SU-DHL-6 (cell line): ENCODE data around the gene ATP2B1.

ENCODE experiments used
- H2AFZ ChIP-seq: fragments of 200-600 bp; sonication (generic); 2 replicates; pipeline ENCODE4 v1.6.1; 2014; ENCODE audit warnings: low read depth, mild to moderate bottlenecking, moderate library complexity, mixed read lengths, antibody characterized with exemption, low read length; ENCODE audit not compliant: severe bottlenecking
- H3F3A ChIP-seq: fragments of 200-600 bp; shearing (Covaris generic); 2 replicates; pipeline ENCODE4 v1.6.0; 2016; ENCODE audit warnings: antibody characterized with exemption, mild to moderate bottlenecking; ENCODE audit not compliant: insufficient read depth
- H3K27ac ChIP-seq: fragments of 200-600 bp; sonication (generic); 2 replicates; pipeline ENCODE4 v1.5.1; 2016; ENCODE audit warnings: low read depth, mild to moderate bottlenecking, low read length, moderate library complexity, mixed read lengths
- H3K27me3 ChIP-seq: fragments of 200-600 bp; sonication (generic), shearing (Covaris generic); 2 replicates; pipeline ENCODE4 v1.6.0; 2014; ENCODE audit warnings: mild to moderate bottlenecking, low read length
- H3K36me3 ChIP-seq: fragments of 200-600 bp; sonication (generic); 2 replicates; pipeline ENCODE4 v1.6.1; 2014; ENCODE audit warnings: mild to moderate bottlenecking, low read length, mixed read lengths
- H3K4me2 ChIP-seq: fragments of 300-600, 200-600 bp; shearing (Covaris generic), sonication (generic); 2 replicates; pipeline ENCODE4 v1.6.0; 2014; ENCODE audit warnings: low read length, low read depth, mild to moderate bottlenecking; ENCODE audit not compliant: poor library complexity, severe bottlenecking
- H3K4me3 ChIP-seq: fragments of 200-600 bp; sonication (generic); 2 replicates; pipeline ENCODE4 v1.5.1; 2014; ENCODE audit warnings: antibody characterized with exemption, low read length, mild to moderate bottlenecking, mixed read lengths; ENCODE audit not compliant: insufficient read depth, poor library complexity, severe bottlenecking
- H3K79me2 ChIP-seq: fragments of 200-600 bp; sonication (generic); 2 replicates; pipeline ENCODE4 v1.6.1; 2014; ENCODE audit warnings: mild to moderate bottlenecking, low read length, moderate library complexity; ENCODE audit not compliant: insufficient read depth
- H3K9ac ChIP-seq: fragments of 200-600 bp; sonication (generic); 2 replicates; pipeline ENCODE4 v1.7.0; 2014; ENCODE audit warnings: mild to moderate bottlenecking, low read length
- H3K9me2 ChIP-seq: fragments of 200-600 bp; sonication (generic); replicated peaks from 2 replicates; pipeline ENCODE4 v1.6.1; 2014; ENCODE audit warnings: low read length; ENCODE audit not compliant: insufficient read depth
- H3K9me3 ChIP-seq: fragments of 200-600 bp; sonication (generic); 2 replicates; pipeline ENCODE4 v1.6.1; 2014; ENCODE audit warnings: low read length, mixed read lengths; ENCODE audit not compliant: insufficient read depth
- H4K20me1 ChIP-seq: fragments of 200-600 bp; sonication (generic); 2 replicates; pipeline ENCODE4 v1.6.1; 2014; ENCODE audit warnings: low read depth, mild to moderate bottlenecking, antibody characterized with exemption, low read length, moderate library complexity, mixed read lengths
- EZH2phosphoT487 ChIP-seq: fragments of 200-600 bp; sonication (generic), shearing (Covaris generic); conservative IDR thresholded peaks from 2 replicates; pipeline ENCODE4 v1.6.1; 2018; ENCODE audit warnings: mild to moderate bottlenecking, antibody characterized with exemption, low read length, moderate library complexity, mixed read lengths
- TF ChIP-seq, protein P1 (sequence below): fragments of 200-600 bp; sonication (generic); IDR thresholded peaks from one replicate; pipeline ENCODE4 v1.5.1; 2017; ENCODE audit warnings: antibody characterized with exemption, mild to moderate bottlenecking, low read length, moderate library complexity; ENCODE audit not compliant: insufficient read depth, poor library complexity, severe bottlenecking

Gene ATP2B1

DNA sequence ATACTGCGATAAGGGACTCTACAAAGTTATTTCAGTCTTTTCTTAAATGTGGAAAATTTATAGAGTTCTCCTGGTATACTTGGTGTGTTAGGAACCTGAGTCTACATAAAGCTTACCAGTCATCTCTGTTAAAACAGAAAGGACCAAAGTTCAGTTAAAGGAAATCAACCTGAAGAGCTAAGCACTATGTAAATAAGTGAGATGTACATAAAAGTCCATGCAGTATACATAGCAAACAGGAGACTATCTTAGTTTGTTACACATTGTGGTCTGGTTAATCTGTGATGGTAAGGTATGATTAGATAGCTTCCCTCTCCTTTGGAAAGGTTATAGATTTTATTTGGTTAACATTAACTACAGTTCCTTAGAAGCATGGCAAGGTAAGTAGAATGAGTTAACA lies 75.9 kb downstream of the ATP2B1 start:
- Histone ChIP-seq H3K9me2 (no peaks in the 10 kb centered on the region), H3K36me3 (peaks cover 37% of the 10 kb centered on the region), H2AFZ (no peak overlapping the region), H3F3A (peaks cover 5% of the 10 kb centered on the region; the same call in 1 of the 2 replicates), H3K4me2 (no peak overlapping the region), H3K79me2 (peaks cover 18% of the 10 kb centered on the region), H3K9ac (no peak overlapping the region), H4K20me1 (no peaks in the 10 kb centered on the region), H3K4me3 (no peak overlapping the region), H3K9me3 (no peaks in the 10 kb centered on the region), H3K27me3 (no peaks in the 10 kb centered on the region), H3K27ac (no peak overlapping the region)
- no peak for TF ChIP-seq EZH2phosphoT487
- TF ChIP-seq, protein P1, sequence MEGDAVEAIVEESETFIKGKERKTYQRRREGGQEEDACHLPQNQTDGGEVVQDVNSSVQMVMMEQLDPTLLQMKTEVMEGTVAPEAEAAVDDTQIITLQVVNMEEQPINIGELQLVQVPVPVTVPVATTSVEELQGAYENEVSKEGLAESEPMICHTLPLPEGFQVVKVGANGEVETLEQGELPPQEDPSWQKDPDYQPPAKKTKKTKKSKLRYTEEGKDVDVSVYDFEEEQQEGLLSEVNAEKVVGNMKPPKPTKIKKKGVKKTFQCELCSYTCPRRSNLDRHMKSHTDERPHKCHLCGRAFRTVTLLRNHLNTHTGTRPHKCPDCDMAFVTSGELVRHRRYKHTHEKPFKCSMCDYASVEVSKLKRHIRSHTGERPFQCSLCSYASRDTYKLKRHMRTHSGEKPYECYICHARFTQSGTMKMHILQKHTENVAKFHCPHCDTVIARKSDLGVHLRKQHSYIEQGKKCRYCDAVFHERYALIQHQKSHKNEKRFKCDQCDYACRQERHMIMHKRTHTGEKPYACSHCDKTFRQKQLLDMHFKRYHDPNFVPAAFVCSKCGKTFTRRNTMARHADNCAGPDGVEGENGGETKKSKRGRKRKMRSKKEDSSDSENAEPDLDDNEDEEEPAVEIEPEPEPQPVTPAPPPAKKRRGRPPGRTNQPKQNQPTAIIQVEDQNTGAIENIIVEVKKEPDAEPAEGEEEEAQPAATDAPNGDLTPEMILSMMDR: no peak

DNA sequence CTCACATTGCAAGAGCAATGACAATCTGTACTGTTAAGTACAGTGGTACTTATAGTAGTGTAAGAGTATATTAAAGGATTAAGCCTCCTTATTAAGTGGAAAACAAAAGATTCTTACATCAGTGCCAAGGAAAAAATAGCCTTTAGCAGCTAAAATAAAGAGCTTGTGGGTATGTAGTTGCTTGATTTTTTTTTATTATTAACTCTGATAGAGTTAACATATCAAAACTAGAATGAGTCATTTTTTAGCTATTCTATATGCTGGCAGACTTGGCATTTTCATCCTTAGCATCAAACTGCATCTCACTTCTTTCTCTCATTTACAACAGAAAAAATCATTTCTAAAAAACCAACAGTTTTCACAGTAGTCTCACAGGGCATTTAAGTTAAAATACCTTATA lies 86.5 kb downstream of the ATP2B1 start:
- no peak overlapping the region for H2AFZ ChIP-seq
- H3K4me3 ChIP-seq: no peak overlapping the region
- no peak for TF ChIP-seq EZH2phosphoT487
- TF ChIP-seq, protein P1: no peak
- no peaks in the 10 kb centered on the region for H3K9me3 ChIP-seq
- no peak overlapping the region for H3K27ac ChIP-seq
- H3K27me3 ChIP-seq: no peaks in the 10 kb centered on the region
- H3K36me3 ChIP-seq: peaks cover 52% of the 10 kb centered on the region; the same call in 1 of the 2 replicates
- H3K79me2 ChIP-seq: no peaks in the 10 kb centered on the region
- no peaks in the 10 kb centered on the region for H3F3A ChIP-seq
- no peaks in the 10 kb centered on the region for H3K9me2 ChIP-seq
- H4K20me1 ChIP-seq: peaks cover 4% of the 10 kb centered on the region; the same call in 1 of the 2 replicates
- no peak overlapping the region for H3K4me2 ChIP-seq
- no peak overlapping the region for H3K9ac ChIP-seq

DNA sequence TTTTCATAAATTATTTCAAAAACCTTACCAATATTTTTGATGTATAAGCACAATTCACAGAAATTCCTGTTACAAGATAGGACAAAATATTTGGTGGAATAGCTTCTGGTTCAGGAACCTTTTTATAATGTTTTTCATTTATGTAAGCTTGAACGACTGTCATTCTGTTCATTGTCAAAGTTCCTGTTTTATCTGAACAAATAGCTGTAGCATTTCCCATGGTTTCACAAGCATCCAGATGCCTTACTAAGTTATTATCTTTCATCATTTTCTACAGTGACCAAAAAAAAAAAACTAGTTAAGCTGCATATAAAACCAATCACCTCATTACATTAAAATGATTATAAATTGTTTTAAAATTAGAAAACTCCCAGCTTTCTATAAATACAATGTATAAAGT lies 87.1 kb downstream of the ATP2B1 start:
- Histone ChIP-seq H3K79me2 (no peaks in the 10 kb centered on the region), H3K36me3 (peaks cover 52% of the 10 kb centered on the region; the same call in 1 of the 2 replicates), H3K9me3 (no peaks in the 10 kb centered on the region), H2AFZ (no peak overlapping the region), H4K20me1 (peaks cover 4% of the 10 kb centered on the region; the same call in 1 of the 2 replicates), H3K4me3 (no peak overlapping the region), H3F3A (no peaks in the 10 kb centered on the region), H3K27ac (no peak overlapping the region), H3K9me2 (no peaks in the 10 kb centered on the region), H3K4me2 (no peak overlapping the region), H3K27me3 (no peaks in the 10 kb centered on the region), H3K9ac (no peak overlapping the region)
- TF ChIP-seq EZH2phosphoT487: no peak
- TF ChIP-seq, protein P1: no peak
